ENCODE measurements around the gene KLHL42. TPM values are rescaled to one million over a fixed set of nuclear protein-coding genes. Genes with fewer than 3 reads are reported as not detected.
A peak's percentile ranks its signal among the peaks of the same experiment; 100 is the strongest.

The KLHL42 gene
- total and polyA plus RNA-seq, 4 donors: 7.5 to 32.5 (median 15.3) TPM

DNA sequence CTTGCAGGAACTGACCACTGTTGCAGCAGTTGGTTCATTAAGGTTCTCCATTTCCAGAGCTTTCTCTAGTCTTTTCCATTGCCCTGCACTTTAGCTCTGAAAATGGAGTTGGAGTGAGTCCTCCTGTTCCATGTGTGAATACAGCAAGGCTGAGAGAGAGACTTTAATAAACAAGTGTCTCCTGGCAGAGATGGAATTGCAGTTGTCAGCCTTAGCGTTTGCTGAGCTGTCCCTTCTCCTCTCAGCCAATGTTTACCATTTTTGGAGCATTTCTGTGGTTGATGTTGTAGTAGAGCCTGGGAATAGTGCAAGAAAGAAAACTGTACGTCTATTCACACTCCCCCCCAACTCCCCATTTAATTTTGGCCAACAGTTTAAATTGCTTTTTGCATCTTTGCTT, 7.5 kb downstream of the KLHL42 start:
- no peak overlapping the region for H3K27ac ChIP-seq (ENCODE audit: low read depth in 1 of 2, low read length in 1 of 2)
- H3K36me3 ChIP-seq (ENCODE audit: control insufficient read depth in 4 of 4, insufficient read depth in 4 of 4, low read length in 4 of 4): peaks cover 6 to 13% (median 10%) of the 10 kb centered on the region in 4 donors
- no peaks in the 10 kb centered on the region for H3K27me3 ChIP-seq (ENCODE audit: control insufficient read depth in 3 of 3, insufficient read depth in 3 of 3, low read length in 2 of 3)
- no peak for ATAC-seq (ENCODE audit: insufficient read depth, low FRiP score)
- peaks cover 0 to 10% (median 0%) of the 10 kb centered on the region in 5 donors for H3K4me1 ChIP-seq (ENCODE audit: control insufficient read depth in 5 of 5, insufficient read depth in 5 of 5, low read length in 5 of 5)
- WGBS, 2 donors: 67 to 78% methylated on average over 2 of the region's 2 CpGs
- TF ChIP-seq, protein P1, sequence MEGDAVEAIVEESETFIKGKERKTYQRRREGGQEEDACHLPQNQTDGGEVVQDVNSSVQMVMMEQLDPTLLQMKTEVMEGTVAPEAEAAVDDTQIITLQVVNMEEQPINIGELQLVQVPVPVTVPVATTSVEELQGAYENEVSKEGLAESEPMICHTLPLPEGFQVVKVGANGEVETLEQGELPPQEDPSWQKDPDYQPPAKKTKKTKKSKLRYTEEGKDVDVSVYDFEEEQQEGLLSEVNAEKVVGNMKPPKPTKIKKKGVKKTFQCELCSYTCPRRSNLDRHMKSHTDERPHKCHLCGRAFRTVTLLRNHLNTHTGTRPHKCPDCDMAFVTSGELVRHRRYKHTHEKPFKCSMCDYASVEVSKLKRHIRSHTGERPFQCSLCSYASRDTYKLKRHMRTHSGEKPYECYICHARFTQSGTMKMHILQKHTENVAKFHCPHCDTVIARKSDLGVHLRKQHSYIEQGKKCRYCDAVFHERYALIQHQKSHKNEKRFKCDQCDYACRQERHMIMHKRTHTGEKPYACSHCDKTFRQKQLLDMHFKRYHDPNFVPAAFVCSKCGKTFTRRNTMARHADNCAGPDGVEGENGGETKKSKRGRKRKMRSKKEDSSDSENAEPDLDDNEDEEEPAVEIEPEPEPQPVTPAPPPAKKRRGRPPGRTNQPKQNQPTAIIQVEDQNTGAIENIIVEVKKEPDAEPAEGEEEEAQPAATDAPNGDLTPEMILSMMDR (IDR thresholded peaks at IDR 0.05; ENCODE audit: control extremely low read depth, extremely low read depth): no peak
- H3K4me3 ChIP-seq: no peak overlapping the region
- H3K9me3 ChIP-seq (ENCODE audit: control insufficient read depth in 4 of 4, insufficient read depth in 3 of 4, low read length in 3 of 4): no peaks in the 10 kb centered on the region
- no peak overlapping the region for H3K9ac ChIP-seq (ENCODE audit: insufficient read depth in 1 of 2, low read length in 2 of 2)
- DNase-seq: peak in 2 of 3 donors; percentile 42 to 67

DNA sequence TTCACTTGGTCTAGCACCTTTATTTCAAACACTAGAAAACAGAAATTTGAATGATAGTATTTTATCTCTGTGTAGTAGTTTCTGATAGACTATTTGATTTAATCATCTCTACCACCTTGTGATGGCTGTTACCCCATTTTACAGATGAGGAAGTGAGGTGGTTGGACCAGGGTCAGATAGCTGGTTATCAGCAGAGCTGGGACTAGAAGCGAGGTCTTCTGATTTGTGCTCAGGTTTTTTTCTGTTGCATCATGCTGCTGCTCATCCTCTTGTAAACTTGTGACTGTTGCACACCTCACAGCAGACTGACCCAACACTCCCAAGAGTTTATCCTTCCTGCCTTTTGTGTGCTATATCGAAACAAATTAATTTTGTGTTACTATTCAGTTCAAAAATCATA, 10.1 kb downstream of the KLHL42 start:
- ATAC-seq (ENCODE audit: insufficient read depth, low FRiP score) (no peak), DNase-seq (no peak)
- no peak overlapping the region for H3K4me3 ChIP-seq
- no peaks in the 10 kb centered on the region for H3K27me3 ChIP-seq (ENCODE audit: control insufficient read depth in 3 of 3, insufficient read depth in 3 of 3, low read length in 2 of 3)
- H3K4me1 ChIP-seq (ENCODE audit: control insufficient read depth in 5 of 5, insufficient read depth in 5 of 5, low read length in 5 of 5): peaks cover 0 to 3% (median 0%) of the 10 kb centered on the region in 5 donors
- peaks cover 12 to 24% (median 21%) of the 10 kb centered on the region in 4 donors for H3K36me3 ChIP-seq (ENCODE audit: control insufficient read depth in 4 of 4, insufficient read depth in 4 of 4, low read length in 4 of 4)
- H3K27ac ChIP-seq (ENCODE audit: low read depth in 1 of 2, low read length in 1 of 2): no peak overlapping the region
- TF ChIP-seq, protein P1 (IDR thresholded peaks at IDR 0.05; ENCODE audit: control extremely low read depth, extremely low read depth): no peak
- WGBS, 2 donors: 92 to 96% methylated on average over 2 of the region's 2 CpGs
- H3K9me3 ChIP-seq (ENCODE audit: control insufficient read depth in 4 of 4, insufficient read depth in 3 of 4, low read length in 3 of 4): no peaks in the 10 kb centered on the region
- no peak overlapping the region for H3K9ac ChIP-seq (ENCODE audit: insufficient read depth in 1 of 2, low read length in 2 of 2)

DNA sequence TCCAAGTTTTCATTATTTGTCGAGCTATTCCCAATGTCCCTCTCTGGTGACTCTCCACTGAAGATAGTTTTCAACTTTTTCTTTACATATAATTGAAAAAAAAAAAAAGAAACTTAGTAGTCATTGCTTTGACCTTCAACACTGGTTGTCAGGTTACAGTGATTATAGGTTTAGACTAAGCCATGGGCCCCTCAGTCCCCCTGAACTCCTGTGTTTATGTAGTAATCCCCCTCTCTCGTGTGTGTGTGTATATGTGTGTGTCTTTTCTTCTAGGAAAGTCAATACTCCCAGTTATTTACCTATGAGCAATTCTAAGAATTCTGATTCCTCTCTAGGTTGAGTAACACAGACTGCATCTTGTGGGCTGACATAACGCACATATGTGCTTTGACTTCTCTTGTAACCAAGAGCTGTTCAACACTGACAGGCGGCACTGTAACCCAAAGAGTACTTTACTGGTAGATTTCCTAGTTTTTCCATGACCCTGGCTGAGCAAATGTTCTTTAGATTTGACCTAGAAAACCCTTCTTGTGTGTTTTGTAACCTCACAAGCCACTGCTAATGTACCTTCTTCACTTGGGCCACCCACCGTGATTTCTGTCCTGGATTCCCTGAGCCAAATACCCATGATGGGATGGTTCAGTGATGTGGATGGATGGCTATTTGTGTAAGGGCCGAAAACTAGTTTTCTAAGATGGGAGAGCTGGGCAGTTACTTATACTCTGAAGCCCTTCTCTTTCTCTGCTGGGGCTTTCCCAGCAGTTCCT, 15.0 kb downstream of the KLHL42 start:
- TF ChIP-seq, protein P1 (IDR thresholded peaks at IDR 0.05; ENCODE audit: control extremely low read depth, extremely low read depth): no peak
- no peak overlapping the region for H3K4me3 ChIP-seq
- DNase-seq: no peak
- no peak overlapping the region for H3K9ac ChIP-seq (ENCODE audit: insufficient read depth in 1 of 2, low read length in 2 of 2)
- H3K27ac ChIP-seq (ENCODE audit: low read depth in 1 of 2, low read length in 1 of 2): no peak overlapping the region
- peaks cover 17 to 41% (median 30%) of the 10 kb centered on the region in 4 donors for H3K36me3 ChIP-seq (ENCODE audit: control insufficient read depth in 4 of 4, insufficient read depth in 4 of 4, low read length in 4 of 4)
- H3K4me1 ChIP-seq (ENCODE audit: control insufficient read depth in 5 of 5, insufficient read depth in 5 of 5, low read length in 5 of 5): peaks cover 0 to 4% (median 0%) of the 10 kb centered on the region in 5 donors
- 84 to 91% methylated on average over 6 of the region's 6 CpGs for WGBS, 2 donors
- no peaks in the 10 kb centered on the region for H3K9me3 ChIP-seq (ENCODE audit: control insufficient read depth in 4 of 4, insufficient read depth in 3 of 4, low read length in 3 of 4)
- no peaks in the 10 kb centered on the region for H3K27me3 ChIP-seq (ENCODE audit: control insufficient read depth in 3 of 3, insufficient read depth in 3 of 3, low read length in 2 of 3)
- ATAC-seq (ENCODE audit: insufficient read depth, low FRiP score): no peak

All from lung (tissue), 12 donors.